Suppressor macrophage (primary cell): Measurements from ENCODE around the gene AQP1.

ENCODE experiments used
- DNase-seq, 4 experiments: peaks; one replicate each; pipeline ENCODE4 v3.0.0-alpha.2; 2020 to 2022

Gene AQP1

DNA sequence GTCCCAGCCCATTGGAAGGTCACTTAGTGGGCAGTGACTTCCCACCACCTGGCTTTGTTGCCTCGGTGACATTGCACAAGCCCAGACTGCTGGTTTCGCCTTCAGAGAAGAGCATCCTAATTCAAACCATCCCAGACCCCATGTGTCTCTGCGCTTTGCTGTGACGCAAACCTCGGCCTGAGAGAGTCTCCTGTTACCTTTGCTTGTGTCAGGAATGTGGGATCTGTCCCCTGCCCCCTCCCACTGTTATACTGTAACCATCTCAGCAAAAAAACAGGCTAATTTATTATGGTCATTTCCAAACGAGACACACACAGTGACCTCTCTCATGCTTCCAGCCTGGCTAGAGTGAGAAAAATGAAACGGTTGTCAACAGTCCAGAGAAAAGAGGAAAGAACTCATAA, 25.0 kb upstream of the AQP1 start:
- DNase-seq: peak in 1 of 4 experiments; percentile 12

DNA sequence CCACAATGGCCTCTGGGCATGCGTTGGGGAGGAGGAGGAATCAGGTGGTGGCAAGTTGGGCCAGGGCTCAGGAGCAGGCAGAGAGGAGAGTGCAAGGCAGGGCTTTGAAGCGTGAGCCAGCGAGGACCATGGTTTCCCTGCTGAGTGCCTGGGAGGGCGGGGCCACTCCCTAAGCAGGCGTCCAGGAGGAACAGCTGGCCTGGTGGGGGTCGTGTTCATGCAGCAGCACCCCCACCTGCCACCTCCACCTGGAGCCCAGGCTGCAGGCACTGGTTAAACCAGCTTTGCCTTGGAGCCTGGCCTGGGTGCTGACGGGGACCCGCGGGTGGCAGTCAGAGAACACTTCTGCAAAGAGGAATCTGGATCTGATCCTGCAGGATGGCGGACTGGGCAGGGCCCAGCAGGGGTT, 24.2 kb upstream of the AQP1 start:
- DNase-seq: no peak

DNA sequence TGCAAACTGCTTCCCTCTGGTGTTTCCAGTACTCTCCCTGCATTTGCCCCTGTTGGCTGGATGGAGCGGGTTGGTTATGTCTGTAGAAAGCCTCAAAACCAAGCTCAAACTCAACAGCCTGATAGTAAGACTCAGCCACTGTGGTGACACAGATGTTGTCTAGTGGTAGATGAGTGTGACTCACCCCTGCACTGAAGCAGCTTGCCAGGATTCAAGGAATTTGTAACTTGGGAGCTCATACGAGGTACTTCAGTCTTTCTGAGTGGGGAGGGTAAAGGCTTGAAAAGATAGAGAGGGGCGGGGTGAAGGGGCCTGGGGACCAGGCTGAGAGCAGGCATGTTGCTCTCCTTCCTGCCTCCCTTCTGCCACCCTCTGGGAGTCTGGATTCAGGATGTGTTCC, 22.9 kb upstream of the AQP1 start:
- no peak for DNase-seq

DNA sequence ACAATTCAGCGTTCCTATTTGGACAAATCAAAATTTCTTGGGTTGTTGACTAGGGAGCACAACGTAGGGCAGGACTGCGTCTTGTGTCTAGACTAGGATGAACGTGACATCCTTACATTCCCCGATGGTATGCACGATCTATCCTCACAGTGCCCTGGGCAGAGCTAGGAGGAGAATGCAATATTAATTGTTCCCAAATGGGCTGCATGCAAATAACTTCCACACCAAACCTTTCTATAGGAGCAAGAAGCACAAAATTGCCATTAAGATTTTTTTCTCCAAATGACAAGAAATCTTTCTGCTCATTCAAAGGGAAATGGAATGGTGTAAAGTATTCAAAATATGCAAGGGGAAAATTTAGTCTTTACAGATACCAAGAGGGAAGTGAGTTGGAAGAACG, 21.4 kb upstream of the AQP1 start:
- no peak for DNase-seq

DNA sequence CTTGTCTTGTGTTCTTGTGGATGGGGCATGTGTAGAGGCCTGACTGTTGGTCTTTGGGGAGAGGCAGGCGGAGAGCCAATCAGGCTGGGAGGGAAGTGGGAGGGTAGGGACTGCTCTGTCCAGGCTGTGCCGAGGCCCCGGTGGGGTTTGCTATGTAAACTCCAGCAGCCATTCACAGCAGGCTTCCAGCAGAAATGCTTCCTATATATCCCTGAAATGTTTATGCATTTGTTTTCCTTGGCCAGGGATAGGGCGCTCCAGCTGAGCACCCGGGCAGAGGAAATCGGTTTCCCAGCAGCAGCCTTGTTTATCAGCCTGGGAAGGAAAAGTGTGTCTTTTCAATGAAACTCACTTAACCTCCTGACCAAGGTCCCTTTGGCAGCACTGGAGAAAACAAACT, 18.3 kb upstream of the AQP1 start:
- no peak for DNase-seq

DNA sequence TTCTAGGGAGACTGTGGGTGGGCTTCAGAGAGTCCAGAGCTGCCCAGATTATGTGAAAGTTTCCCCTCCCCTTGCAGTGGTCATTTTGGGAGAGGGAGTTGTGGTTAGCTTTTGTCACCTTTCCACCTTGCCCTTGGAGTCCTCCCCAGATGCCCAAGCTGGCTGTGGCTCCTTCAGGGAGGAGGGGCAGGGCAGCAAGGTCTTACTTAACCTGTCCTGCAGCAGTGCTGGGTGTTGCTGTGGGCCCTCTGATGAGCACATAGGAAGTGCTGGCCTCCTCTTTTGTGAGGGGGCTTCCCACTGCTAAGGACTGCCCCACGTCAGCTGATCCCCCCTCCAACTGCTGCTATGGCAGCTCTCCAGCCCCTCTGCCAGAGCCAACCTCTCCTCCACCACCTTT, 17.6 kb upstream of the AQP1 start:
- DNase-seq: no peak

DNA sequence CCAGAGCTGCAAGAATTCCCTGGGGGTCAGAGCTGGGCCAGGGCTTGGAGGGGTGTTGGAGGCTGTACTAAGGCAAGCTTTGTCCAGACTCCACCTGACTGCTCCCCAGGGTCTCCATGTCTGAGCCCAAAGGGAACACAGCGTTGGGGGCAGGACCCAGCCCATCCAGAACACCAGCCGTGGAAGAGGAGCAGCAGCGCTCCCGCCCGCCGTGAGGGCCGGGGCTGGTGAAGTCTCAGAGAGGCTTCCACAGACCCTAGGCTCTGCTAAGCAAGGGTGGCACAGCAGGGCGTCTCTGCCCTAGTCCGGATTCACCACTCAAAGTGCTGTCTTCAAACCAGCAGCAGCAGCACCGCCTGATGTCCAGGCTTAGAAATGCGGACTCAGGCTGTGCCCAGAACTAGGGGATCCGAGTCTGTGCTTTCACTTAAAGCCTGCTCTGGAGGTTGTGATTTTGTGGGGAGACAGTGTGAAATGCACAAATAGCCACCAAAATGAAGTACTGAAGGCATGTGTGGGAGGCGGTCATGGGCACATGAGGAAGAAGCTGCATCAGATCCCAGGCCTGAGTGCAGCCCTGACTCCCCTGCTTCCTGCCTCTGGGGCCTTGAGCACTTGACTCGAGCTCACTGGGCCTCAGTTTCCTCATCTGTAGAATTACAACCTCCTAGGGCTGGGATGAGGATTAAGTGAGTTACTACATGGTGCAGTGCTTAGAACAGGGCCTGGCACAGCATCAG, 16.6 kb upstream of the AQP1 start:
- peak; percentile 37 to 74 (median 66) for DNase-seq

DNA sequence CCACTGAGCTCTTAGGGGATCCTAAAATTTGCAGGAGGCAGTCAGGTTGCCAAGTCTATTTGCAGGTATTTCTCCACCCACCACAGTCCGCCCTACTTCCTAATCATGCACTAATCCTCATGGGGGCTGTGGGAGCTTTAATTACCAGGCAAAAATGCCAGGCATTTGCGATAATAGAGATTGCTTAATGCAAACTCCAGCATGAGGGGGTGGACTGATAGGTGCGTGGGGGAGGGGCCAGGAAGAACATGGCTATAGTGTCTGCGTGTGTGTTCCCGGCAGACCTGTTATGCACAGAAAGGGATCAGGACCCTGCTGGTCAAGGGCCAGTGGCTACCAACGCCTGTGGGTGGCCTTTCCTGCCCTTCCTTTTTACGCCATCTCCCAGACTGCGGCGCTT, 15.6 kb upstream of the AQP1 start:
- DNase-seq: no peak

DNA sequence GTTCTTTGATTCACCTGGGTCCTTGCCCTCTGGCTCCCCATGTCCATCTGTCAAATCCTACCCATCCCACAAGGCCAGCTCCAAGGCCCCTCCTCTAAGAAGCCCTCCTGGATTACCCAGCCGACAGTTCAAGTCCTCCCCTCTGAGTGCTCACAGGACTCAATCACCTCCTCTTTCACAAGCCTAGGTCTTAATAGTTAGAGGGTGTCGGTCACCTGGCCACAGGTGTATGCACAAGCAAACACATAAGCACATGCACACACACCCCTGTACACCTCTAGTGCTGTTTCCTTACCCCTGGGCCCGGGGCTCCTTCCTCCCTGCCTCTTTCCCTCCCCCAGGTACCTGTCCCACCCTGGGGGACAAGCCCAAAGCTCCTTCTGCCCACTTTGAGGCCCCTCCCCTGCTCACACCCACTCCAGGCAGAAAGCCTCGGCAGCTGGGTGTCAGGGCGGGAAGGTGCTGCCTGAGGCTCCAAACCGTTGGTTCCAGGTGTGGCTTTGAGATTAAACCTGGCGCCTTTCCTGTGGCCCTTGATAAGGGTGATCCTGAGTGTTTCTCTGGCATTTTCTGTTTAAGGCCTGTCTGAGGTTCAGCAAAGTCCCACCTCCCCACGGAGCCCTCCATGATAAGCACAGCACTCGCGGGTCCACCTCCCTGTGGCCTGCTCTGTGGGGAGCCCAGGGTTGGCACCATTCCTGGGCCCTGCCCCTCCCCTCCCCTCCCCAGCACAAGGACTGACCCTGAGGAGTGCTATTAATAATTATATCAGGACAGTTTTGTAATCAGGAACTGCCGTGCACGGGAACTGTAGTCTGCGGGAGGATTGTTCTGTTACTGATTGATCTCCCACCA, 14.6 kb upstream of the AQP1 start:
- no peak for DNase-seq

DNA sequence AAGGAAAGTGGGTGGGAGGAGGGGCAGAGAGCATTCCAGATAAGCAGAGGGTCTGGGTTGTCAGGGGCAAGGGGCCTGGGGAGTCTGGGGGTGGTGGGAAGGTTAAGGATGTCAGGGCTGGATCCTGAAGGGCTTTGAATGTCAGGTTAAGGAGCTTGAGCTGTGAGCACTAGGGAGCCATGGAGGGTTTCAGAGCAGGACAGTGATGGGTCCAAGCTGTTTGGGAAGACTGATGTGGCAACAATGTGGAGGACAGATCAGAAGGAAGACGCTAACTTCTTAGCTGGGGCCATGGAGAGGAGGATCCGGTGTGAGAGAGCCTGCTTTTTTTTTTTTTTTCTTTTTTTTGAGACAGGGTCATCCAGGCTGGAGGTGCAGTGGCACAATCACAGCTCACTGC, 13.9 kb upstream of the AQP1 start:
- no peak for DNase-seq

DNA sequence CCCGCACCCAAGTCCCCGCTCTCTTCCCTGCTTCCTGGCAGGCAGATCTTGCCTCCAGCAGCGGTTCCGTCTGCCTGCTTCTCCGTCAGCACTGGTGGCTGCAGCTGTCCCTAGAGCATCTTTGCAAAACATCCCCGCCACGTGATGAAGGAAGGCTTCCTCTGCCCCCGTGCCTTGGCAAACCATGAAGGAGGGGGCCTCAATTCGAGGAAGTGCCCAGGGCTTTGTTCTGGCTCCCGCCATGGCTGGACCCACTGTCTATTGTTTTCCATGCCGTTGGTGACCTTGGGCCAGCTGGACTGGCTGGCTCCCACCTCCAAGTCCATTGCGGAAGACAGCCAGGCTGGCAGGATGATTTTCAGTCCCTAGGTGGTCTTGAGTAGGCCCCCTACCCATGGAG, 13.2 kb upstream of the AQP1 start:
- no peak for DNase-seq

DNA sequence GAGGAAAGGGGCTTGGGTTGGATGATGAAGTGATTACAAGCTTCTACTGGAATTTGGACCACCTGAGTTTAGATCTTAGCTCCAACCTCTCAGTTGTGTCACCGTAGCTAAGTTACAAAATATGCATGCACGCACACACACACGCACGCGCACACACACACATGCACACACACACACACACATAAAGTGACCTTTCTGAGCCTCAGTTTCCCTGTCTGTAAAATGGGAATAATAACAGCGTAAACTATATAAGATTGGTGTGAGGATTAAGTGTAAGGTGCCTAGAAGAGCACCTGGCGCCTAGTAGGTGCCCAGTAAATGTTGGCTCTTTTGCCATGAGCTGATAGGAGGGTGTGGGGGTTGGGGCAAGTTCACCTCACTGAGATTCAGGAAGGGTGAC, 12.6 kb upstream of the AQP1 start:
- no peak for DNase-seq

DNA sequence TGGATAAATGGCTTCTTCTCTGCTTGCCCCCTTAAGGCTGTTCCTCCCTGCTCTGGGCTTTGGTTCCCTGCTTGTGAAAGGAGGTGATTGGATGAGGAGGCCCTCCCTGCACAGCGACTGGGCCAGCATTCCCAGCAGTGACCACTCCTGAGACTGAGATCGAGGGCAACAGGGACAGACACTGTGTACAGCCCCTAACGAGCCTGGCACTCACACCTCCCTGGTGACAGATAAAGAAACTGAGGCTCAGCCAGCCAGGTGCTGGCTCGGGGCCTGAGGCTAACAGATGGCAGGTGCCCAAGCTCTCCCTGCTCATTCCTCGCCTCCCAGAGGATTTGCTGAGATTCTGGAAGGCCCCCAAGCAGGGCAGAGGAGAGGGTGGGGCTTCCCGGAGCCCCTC, 12.0 kb upstream of the AQP1 start:
- DNase-seq: no peak

DNA sequence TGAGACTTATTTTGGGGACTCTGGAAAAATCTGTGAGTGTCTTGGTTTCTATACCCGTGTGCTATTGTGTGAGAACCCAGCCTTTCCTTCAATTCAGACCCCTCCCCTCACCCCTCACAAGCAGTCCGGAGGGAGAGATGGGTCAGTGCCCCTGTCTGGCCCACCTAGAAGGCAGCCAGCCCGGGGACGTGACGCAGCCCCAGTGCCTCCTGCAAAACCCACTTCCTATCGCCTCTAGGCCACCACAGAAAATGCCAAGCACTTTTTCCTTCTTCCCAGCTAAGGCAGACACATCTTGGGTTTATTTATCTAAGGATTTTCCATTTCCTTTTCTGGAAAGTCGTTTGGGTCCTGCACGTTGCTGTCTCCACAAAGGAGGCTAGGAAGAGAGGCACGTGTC, 11.6 kb upstream of the AQP1 start:
- no peak for DNase-seq

DNA sequence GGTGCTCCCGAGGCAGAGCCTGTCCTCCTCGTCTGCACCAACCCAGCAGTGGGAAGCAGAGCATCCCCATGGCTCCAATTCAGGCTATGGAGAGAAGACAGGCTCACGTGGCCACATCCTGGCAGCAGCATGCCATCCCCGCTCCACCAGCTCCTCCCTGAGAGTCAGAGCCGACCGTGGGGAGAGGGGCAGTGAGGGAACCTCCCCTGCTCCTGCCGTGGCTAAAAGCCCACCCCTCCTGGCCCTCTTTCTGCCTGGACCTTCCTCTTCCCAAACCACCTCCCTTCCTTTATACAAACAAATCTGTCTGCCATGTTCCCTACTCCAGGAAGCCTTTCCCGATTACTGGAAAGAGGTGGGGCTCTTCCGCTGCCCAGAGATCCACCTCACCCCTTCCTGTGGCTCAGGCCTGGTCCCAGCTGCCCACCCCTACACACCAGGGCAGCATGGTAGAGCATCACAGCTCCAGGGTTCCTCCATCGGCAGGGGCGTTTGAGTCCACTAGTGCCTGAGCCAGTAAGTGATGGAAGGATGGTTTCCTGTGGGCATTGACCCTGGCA, 10.8 kb upstream of the AQP1 start:
- DNase-seq: no peak

DNA sequence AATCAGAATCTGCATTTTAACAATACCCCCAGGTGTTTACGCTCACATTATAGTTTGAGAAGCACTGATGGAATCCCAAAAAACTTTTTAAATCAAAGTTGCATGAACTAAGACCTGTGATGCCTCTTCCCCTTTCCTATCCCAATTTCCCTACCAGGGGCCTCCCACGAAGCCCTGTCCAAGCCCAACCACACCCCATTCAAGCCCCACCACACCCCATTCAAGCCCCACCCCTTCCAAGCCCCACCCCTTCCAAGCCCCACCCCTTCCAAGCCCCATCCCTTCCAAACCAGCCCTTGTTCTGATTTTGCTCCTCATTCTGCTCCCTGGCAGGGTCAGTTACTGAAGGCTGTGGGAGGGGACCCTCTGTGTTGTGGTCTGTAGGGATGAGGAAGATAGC, 9.8 kb upstream of the AQP1 start:
- no peak for DNase-seq

DNA sequence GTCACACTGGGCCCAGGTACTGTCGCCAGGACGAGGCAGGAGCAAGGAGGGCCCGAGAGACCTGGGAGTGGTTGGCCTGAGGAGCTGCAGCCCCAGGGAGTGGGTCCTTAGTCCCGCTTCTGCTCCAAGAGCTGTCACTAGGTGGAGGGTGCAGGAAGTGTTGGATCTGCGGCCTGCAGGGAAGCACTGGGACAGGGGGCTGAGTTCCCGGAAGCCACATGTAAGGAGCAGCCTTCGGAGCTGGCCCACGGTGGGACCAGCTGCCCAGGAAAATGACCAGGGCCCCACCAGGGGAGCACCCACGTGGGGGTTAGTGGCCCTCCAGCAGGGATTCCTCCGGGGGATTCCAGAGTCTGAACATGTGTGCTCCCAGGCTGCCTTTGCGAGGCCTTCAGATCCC, 9.2 kb upstream of the AQP1 start:
- DNase-seq: no peak

DNA sequence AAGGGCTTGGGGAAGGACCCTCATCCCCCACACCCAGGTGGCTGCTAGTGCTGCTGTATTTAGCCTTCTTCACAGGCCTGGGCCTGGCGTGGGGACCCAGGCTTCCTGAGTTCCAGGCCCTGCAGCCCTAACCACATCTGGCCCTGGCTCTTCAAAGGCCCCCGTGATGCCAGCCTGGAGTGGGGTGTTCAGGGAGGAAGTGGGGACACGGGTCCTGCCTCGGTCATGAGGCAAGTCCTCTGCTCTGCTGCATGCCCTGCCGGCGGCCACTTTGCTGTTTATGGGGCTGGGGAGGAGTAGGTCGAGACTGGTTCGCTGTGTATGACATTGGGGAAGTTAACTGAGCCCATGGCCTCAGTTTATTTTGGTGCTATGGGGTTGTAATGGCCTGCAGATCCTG, 8.5 kb upstream of the AQP1 start:
- DNase-seq: no peak

DNA sequence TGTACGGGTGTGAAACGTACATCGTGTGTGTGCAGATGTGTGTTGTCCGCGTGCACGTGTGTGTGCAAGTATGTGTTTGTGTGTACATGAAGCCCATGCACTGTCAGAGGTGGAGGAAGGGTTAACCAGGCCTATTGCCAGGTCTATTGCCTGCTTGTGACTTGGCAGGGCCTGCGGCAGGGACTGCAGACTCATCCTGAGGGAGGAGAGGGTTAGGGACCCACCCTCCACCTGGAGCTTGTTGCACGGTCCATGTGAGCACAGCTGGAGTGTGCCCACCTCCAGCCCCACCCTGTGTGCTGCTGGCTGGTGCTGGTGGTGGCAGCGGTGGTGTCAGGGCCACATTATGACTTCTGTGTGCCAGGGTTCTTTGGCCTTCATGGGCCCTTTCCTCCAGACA, 7.1 kb upstream of the AQP1 start:
- DNase-seq: no peak

DNA sequence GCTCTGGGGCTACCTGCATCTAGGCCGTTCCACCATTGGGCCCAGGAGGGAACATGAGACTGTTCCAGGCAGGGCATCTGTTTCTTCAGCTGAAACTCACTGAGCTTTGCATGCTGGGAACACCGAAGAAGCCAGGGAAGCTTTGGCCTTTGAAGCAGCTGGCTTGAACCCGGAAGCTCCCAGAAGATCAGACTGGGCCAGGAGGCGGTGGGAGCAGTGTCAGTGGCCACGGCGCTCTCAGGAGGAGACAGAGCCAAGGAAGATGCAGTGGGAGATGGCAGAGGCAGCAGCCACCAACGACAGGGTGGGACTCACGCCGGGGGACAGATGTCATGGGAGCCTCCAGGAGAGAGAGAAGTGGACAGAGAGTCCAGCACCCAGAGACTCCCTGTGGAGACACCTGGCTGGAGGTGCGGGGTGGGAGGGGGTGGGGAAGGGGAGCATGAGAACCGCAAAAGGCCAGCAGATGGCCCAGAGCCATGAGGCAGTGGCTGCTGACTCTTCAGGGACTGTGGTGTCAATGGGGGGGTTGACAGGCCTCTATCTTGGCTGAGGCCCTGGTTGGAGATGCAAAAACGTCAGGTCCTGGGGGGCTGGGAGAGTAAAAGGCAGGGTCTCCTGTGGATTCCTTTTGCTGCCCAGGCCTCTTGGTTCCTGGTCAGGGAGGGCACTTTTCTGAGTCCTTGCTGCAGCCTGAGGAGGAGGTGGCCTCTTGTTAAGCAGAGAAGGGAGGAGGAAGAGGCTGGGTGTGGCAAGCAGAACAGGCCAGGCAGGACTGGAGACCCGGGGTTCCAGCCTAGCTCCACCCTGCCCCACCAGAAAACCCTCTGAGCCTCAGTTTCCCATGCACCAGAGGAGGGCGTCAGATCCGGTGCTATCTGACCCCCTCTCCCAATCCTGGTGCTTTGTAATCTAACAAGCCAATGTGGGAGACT, 6.3 kb upstream of the AQP1 start:
- no peak for DNase-seq

DNA sequence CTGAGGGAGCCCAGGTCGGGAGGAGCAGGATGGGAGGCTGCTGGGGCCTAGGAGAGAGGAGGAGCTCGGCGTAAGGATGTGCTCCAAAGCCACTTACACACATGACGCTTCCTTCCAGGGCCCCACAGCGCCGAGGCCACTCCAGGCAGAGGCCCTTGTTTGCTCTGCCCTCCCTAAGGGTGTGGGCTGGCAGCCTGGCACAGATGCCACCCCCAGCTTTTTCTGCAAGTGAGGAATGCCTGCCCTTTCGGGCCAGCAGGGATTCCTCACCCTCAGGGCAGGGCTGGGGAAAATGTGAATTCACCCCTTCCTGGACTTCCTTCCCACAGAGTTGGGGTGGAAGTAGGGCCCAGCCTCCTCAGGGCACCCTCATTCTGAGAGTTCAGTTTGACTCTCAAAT, 5.6 kb upstream of the AQP1 start:
- no peak for DNase-seq

DNA sequence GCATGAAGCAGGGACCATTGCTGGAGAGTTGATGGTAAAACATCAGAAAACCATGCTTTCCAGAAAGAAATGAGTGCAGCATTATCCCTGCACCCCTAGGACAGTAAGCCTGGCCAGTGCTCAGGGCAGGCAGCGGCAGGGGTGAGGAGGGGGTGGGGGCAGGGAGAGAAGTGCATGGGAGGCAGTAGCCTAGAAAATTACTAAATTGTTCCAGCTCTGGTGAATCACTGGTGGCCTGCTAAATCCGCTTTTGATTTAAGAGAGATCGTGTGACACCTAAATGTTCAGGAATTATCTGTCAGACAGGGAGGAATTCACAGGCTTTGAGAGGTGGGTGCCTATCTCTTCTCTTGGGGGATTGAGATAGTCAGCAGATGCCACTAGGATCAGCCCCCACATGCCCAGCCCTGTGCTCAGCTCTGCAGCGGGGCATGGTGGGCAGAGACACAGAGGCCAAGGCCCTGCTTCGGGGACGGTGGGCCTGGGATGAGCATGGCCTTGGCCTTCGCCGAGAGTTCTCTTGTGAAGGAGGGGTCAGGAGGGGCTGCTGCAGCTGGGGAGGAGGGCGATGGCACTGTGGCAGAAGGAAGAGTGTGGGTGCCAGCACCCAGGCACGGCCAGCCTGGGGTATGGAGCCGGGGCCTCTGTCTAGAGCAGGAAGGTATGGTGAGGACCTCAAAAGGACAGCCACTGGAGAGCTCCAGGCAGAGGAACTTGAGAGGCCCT, 5.0 kb upstream of the AQP1 start:
- no peak for DNase-seq
